CD4-positive, alpha-beta T cell (primary cell): ENCODE results near the gene SGO2. TPM values are rescaled to one million over a fixed set of nuclear protein-coding genes. Genes with fewer than 3 reads are reported as not detected.
A peak's percentile ranks its signal among the peaks of the same experiment; 100 is the strongest.

Source experiments
- ATAC-seq: fragments of 200-7000 bp; cut with Tn5 transposase; one replicate; pipeline ENCODE4 v1.10.0; 2022; ENCODE audit warnings: mild to moderate bottlenecking; ENCODE audit not compliant: poor library complexity
- CTCF ChIA-PET: fragments of 350-600 bp; sonication (Branson Sonifier 250); formaldehyde crosslinking; loops from one replicate; lab custom pipeline; 2021; ENCODE audit warnings: antibody characterized with exemption, inconsistent platforms; lab: Charles Lee
- POLR2A ChIA-PET: fragments of 350-600 bp; sonication (Branson Sonifier 250); formaldehyde crosslinking; loops from one replicate; lab custom pipeline; 2021; ENCODE audit warnings: antibody characterized with exemption, inconsistent platforms; lab: Charles Lee
- DNase-seq, 14 experiments: peaks; one replicate each; pipeline ENCODE4 v3.0.0-alpha.2; 2013 to 2020; ENCODE audit warnings: mixed read lengths in 2 of 14
- H3K27ac ChIP-seq, 2 donors: one replicate each; pipeline versions ENCODE4 v1.5.1 to v1.7.0; 2013; ENCODE audit warnings: low read length in 2 of 2, low read depth in 1 of 2, mild to moderate bottlenecking in 1 of 2
- H3K27me3 ChIP-seq, 2 experiments: 1 replicate in 1 of 2; 2 replicates in 1 of 2; pipeline versions ENCODE4 v1.6.1 to v1.7.0; 2013; ENCODE audit warnings: low read length in 2 of 2, control low read depth in 1 of 2, mild to moderate bottlenecking in 1 of 2, moderate library complexity in 1 of 2; ENCODE audit not compliant: insufficient read depth in 2 of 2, control insufficient read depth in 1 of 2
- H3K36me3 ChIP-seq: one replicate; pipeline ENCODE4 v1.6.1; 2013; ENCODE audit warnings: low read length, control low read depth; ENCODE audit not compliant: insufficient read depth
- H3K4me1 ChIP-seq: one replicate; pipeline ENCODE4 v1.6.1; 2013; ENCODE audit warnings: low read length, control low read depth; ENCODE audit not compliant: insufficient read depth
- H3K4me3 ChIP-seq: one replicate; pipeline ENCODE4 v1.5.1; 2013; ENCODE audit warnings: mild to moderate bottlenecking, low read length, moderate library complexity
- H3K9me3 ChIP-seq, 2 experiments: 1 replicate in 1 of 2; 2 replicates in 1 of 2; pipeline versions ENCODE4 v1.6.1 to v1.7.0; 2013; ENCODE audit warnings: low read length in 2 of 2, mild to moderate bottlenecking in 2 of 2, control low read depth in 1 of 2, moderate library complexity in 1 of 2; ENCODE audit not compliant: control insufficient read depth in 1 of 2, insufficient read depth in 1 of 2
- H3K27ac Mint-ChIP-seq: one replicate; pipeline ENCODE4 v1.8.0; 2020; ENCODE audit warnings: mixed read lengths
- H3K27me3 Mint-ChIP-seq: one replicate; pipeline ENCODE4 v1.8.0; 2021; ENCODE audit warnings: mixed read lengths
- H3K36me3 Mint-ChIP-seq: one replicate; pipeline ENCODE4 v1.8.0; 2021; ENCODE audit warnings: low read depth, mixed read lengths
- H3K4me1 Mint-ChIP-seq: one replicate; pipeline ENCODE4 v1.8.0; 2021; ENCODE audit warnings: low read depth, mixed read lengths
- H3K4me3 Mint-ChIP-seq: one replicate; pipeline ENCODE4 v1.8.0; 2020; ENCODE audit warnings: mild to moderate bottlenecking, mixed read lengths
- H3K9me3 Mint-ChIP-seq: one replicate; pipeline ENCODE4 v1.8.0; 2020; ENCODE audit warnings: mixed read lengths
- CTCF ChIP-seq: fragments of 200-600 bp; IDR thresholded peaks from one replicate; pipeline ENCODE4 v1.8.0; 2022; ENCODE audit warnings: antibody characterized with exemption, mild to moderate bottlenecking
- intact Hi-C, 2 experiments: fragments of 100-400 bp; cut with DNase I in 1 of 2; cut with micrococcal nuclease in 1 of 2; formaldehyde crosslinking; loops; one replicate each; pipeline versions ENCODE4 v1.15.1 to v1.9.0; 2023 to 2025; cut with DNase I, micrococcal nuclease
- total RNA-seq, 174 experiments: library from RNA in 2 of 174; stranded (reverse) in 2 of 174; gene quantifications; one replicate each; pipeline ENCODE4 v1.2.3 and lab custom pipeline; 2021 to 2026

Gene SGO2
- total RNA-seq, 2 experiments from 2014 or later = 0.64 to 0.74 TPM

GRCh38 chr2:200509235-200509611, 16.8 kb upstream of the SGO2 start:
- H3K27me3 ChIP-seq = no peaks in the 10 kb centered on the region
- H3K4me1 ChIP-seq = peaks cover 21% of the 10 kb centered on the region
- H3K9me3 ChIP-seq = no peaks in the 10 kb centered on the region
- peak overlapping the region; percentile 84 for H3K4me3 ChIP-seq
- Mint-ChIP-seq H3K27me3 (no peaks in the 10 kb centered on the region), H3K27ac (peak overlapping the region; percentile 91), H3K4me3 (peak overlapping the region; percentile 95), H3K36me3 (peaks cover 33% of the 10 kb centered on the region), H3K4me1 (peaks cover 49% of the 10 kb centered on the region), H3K9me3 (no peaks in the 10 kb centered on the region)
- TF ChIP-seq CTCF = no peak
- intact Hi-C loops = no loop called here
- no peak for ATAC-seq
- peaks cover 13% of the 10 kb centered on the region for H3K36me3 ChIP-seq
- CTCF ChIA-PET = interaction anchor here (0.7 to 2.4 kb wide), 13 partner anchors 11 to 597 kb away, joined by 3 to 31 read pairs (median 4); partner anchors contain the start of gene SGO2
- DNase-seq = peak in 3 of 14 experiments; percentile 14 to 31 (median 29)
- peak overlapping the region; percentile 44 to 54 for H3K27ac ChIP-seq
- POLR2A ChIA-PET = interaction anchor here (0.6 to 2.5 kb wide), 5 partner anchors 14 to 355 kb away, joined by 3 to 15 read pairs (median 4); partner anchors contain the start of genes CLK1 and SGO2

GRCh38 chr2:200509612-200510433, 16.2 kb upstream of the SGO2 start, which contains the start of gene KCTD18:
Gene KCTD18 (minus strand): TSS chr2:200510068. CDS start chr2:200507016, 3,052 bp downstream.
- Histone ChIP-seq H3K27ac (peak within 1 kb of the TSS; percentile 54), H3K4me1 (peaks cover 27% of the 10 kb centered on the region), H3K9me3 (no peaks in the 10 kb centered on the region), H3K27me3 (no peaks in the 10 kb centered on the region), H3K36me3 (peaks cover 7% of the 10 kb centered on the region), H3K4me3 (peak within 1 kb of the TSS; percentile 84)
- peak; percentile 99 for ATAC-seq
- no peaks in the 10 kb centered on the region for H3K9me3 Mint-ChIP-seq
- ChIA-PET CTCF (interaction anchor here (0.7 to 2.4 kb wide), 14 partner anchors 11 to 597 kb away, joined by 3 to 31 read pairs (median 4); partner anchors contain the start of gene SGO2), POLR2A (interaction anchor here (0.6 to 2.5 kb wide), 7 partner anchors 13 to 605 kb away, joined by 3 to 15 read pairs (median 3); partner anchors contain the start of genes CLK1 and SGO2)
- no peaks in the 10 kb centered on the region for H3K27me3 Mint-ChIP-seq
- peak; percentile 72 for TF ChIP-seq CTCF
- peak; percentile 81 to 94 (median 92) for DNase-seq
- intact Hi-C loops = loop anchor here (1.0 to 5.0 kb wide), 4 partner anchors 14 to 302 kb away; partner anchors contain the start of gene BZW1 (in 1 of the 2)
- peaks cover 46% of the 10 kb centered on the region for H3K4me1 Mint-ChIP-seq
- peak within 1 kb of the TSS; percentile 95 for H3K4me3 Mint-ChIP-seq
- peak within 1 kb of the TSS; percentile 91 for H3K27ac Mint-ChIP-seq
- H3K36me3 Mint-ChIP-seq = peaks cover 27% of the 10 kb centered on the region

DNA sequence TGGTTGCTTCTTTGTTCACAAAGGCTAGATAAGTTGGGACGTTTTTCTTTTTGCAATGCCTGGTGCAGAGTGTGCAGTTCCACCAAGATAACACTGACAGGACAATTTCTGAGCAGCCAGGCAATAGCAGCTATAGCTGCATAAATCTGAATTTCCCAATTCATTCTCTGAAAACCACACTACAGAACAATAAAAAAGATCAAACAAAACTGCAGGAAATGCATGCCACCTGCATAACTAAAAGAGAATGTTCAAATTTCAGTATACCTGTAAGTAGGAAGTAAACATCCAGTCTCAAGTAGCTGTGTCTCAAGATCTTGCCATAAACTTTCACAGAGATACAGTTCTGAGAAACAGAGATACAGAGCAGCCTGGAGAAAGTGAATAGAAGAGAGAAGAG, 10.9 kb upstream of the SGO2 start:
- no peak overlapping the region for H3K27ac ChIP-seq
- ATAC-seq (peak; percentile 75), DNase-seq (peak in 3 of 14 experiments; percentile 19 to 48 (median 21))
- H3K4me1 ChIP-seq = peaks cover 21% of the 10 kb centered on the region
- no peaks in the 10 kb centered on the region for H3K9me3 ChIP-seq
- POLR2A ChIA-PET = interaction anchor here (0.8 to 3.4 kb wide), 3 partner anchors 11 to 198 kb away, joined by 3 to 28 read pairs (median 3); partner anchors contain the start of gene SGO2
- no peak overlapping the region for H3K4me3 ChIP-seq
- Mint-ChIP-seq H3K27ac (peak overlapping the region; percentile 14), H3K9me3 (peaks cover 3% of the 10 kb centered on the region), H3K4me1 (peaks cover 7% of the 10 kb centered on the region), H3K36me3 (no peaks in the 10 kb centered on the region), H3K4me3 (peak overlapping the region; percentile 0), H3K27me3 (no peaks in the 10 kb centered on the region)
- intact Hi-C loops = no loop called here
- no peaks in the 10 kb centered on the region for H3K36me3 ChIP-seq
- H3K27me3 ChIP-seq = no peaks in the 10 kb centered on the region
- CTCF ChIA-PET = no interaction called here
- no peak for TF ChIP-seq CTCF
